BJ (cell line): ENCODE results near the gene SLC4A7. TPM values are rescaled to one million over a fixed set of nuclear protein-coding genes. Genes with fewer than 3 reads are reported as not detected.
"Not testable (repeated sequence)": the region's sequence is repeated elsewhere in the genome, so short reads cannot be mapped to it uniquely, and the experiment has no call there.

ENCODE experiments used
- CTCF ChIA-PET: fragments of 350-600 bp; formaldehyde crosslinking; extraction: SDS; loops from one replicate; lab custom pipeline; 2021; ENCODE audit warnings: antibody characterized with exemption, inconsistent platforms; lab: Yijun Ruan, JAX
- POLR2A ChIA-PET: fragments of 300-600 bp; sonication (Branson Sonifier 250); formaldehyde crosslinking; extraction: SDS; loops from one replicate; lab custom pipeline; 2021; ENCODE audit warnings: antibody characterized with exemption; lab: Charles Lee
- DNase-seq: peaks from one replicate; pipeline ENCODE4 v3.0.0-alpha.2; 2011; ENCODE audit warnings: low read depth
- H3K27me3 ChIP-seq: 2 replicates; pipeline ENCODE4 v1.6.0; 2011; ENCODE audit warnings: low read length; ENCODE audit not compliant: control insufficient read depth, insufficient read depth
- H3K36me3 ChIP-seq: 2 replicates; pipeline ENCODE4 v1.5.1; 2011; ENCODE audit warnings: low read length; ENCODE audit not compliant: control insufficient read depth, insufficient read depth
- H3K4me3 ChIP-seq: 2 replicates; pipeline ENCODE4 v1.5.1; 2011; ENCODE audit warnings: low read depth, mild to moderate bottlenecking, control low read depth, low read length
- CTCF ChIP-seq: IDR thresholded peaks from 2 replicates; pipeline ENCODE4 v1.5.1; 2011; ENCODE audit warnings: low read depth, mild to moderate bottlenecking, control low read depth, inconsistent platforms, low read length, moderate library complexity; ENCODE audit not compliant: insufficient read depth
- polyA plus RNA-seq: library from polyadenylated mRNA; depleted of rRNA; stranded (reverse); fragments of >200 nt; gene quantifications from 2 replicates; pipeline ENCODE4 v1.2.3, GENCODE V29; 2011

SLC4A7 gene
- polyA plus RNA-seq, 1 experiment, result 15.4 TPM

GRCh38 chr3:27333843-27334242, 150.3 kb downstream of the SLC4A7 start:
- TF ChIP-seq CTCF, result no peak

GRCh38 chr3:27328982-27329762, 155.0 kb downstream of the SLC4A7 start:
- CTCF ChIA-PET, result interaction anchor here (1.6 kb wide), 1 partner anchor 29 kb away, joined by 4 read pairs; no protein-coding TSS in a partner anchor
- H3K27me3 ChIP-seq, H3K4me3 ChIP-seq, H3K36me3 ChIP-seq, POLR2A ChIA-PET, DNase-seq: not testable (repeated sequence)

More at GRCh38 chr3:27333843-27334242, 150.3 kb downstream of the SLC4A7 start:
- no peak overlapping the region for H3K4me3 ChIP-seq
- no peaks in the 10 kb centered on the region for H3K27me3 ChIP-seq
- no peaks in the 10 kb centered on the region for H3K36me3 ChIP-seq
- DNase-seq, result no peak
- POLR2A ChIA-PET, result no interaction called here
- CTCF ChIA-PET, result no interaction called here

GRCh38 chr3:27326629-27327545, 157.3 kb downstream of the SLC4A7 start:
- Histone ChIP-seq H3K4me3 (no peak overlapping the region), H3K36me3 (no peaks in the 10 kb centered on the region), H3K27me3 (no peaks in the 10 kb centered on the region)
- POLR2A ChIA-PET, result interaction anchor here (0.5 to 1.0 kb wide), 2 partner anchors 42 to 354 kb away, joined by 3 to 11 read pairs; partner anchors contain the start of gene NEK10
- peak; percentile 85 for DNase-seq
- CTCF ChIA-PET, result interaction anchor here (1.1 to 2.0 kb wide), 4 partner anchors 11 to 376 kb away, joined by 3 to 6 read pairs (median 5); no protein-coding TSS in a partner anchor
- no peak for TF ChIP-seq CTCF

- no peak overlapping the region for H3K4me3 ChIP-seq
- CTCF ChIA-PET, result interaction anchor here (1.1 to 2.0 kb wide), 6 partner anchors 10 to 387 kb away, joined by 3 to 6 read pairs (median 4); no protein-coding TSS in a partner anchor
- POLR2A ChIA-PET, result interaction anchor here (1.0 kb wide), 1 partner anchor 43 kb away, joined by 3 read pairs; the partner anchor contains the start of gene NEK10
- no peaks in the 10 kb centered on the region for H3K36me3 ChIP-seq
- TF ChIP-seq CTCF, result no peak
- DNase-seq, result peak; percentile 23
- H3K27me3 ChIP-seq, result no peaks in the 10 kb centered on the region
These were observed 158.0 kb downstream of the SLC4A7 start for GRCh38 chr3:27326202-27326601.

GRCh38 chr3:27325419-27325818, 158.8 kb downstream of the SLC4A7 start:
- POLR2A ChIA-PET, result no interaction called here
- CTCF ChIA-PET, result interaction anchor here (0.6 to 2.0 kb wide), 6 partner anchors 9 to 1001 kb away, joined by 3 to 6 read pairs (median 3); no protein-coding TSS in a partner anchor
- H3K4me3 ChIP-seq, result no peak overlapping the region

More at GRCh38 chr3:27325419-27325818, 158.8 kb downstream of the SLC4A7 start:
- H3K36me3 ChIP-seq, result no peaks in the 10 kb centered on the region
- no peak for DNase-seq
- peak; percentile 38 for TF ChIP-seq CTCF
- H3K27me3 ChIP-seq, result no peaks in the 10 kb centered on the region
